Activated CD4-positive, alpha-beta T cell treated with anti-CD3 and anti-CD28 coated beads for 1 hour (primary cell): ENCODE results near the gene NCOA3.
A peak's percentile ranks its signal among the peaks of the same experiment; 100 is the strongest.
"Not testable (repeated sequence)": the region's sequence is repeated elsewhere in the genome, so short reads cannot be mapped to it uniquely, and the experiment has no call there.

Experiments used
- DNase-seq: peaks from one replicate; pipeline ENCODE4 v3.0.0-alpha.2; 2020

NCOA3 gene

GRCh38 chr20:47468290-47469050 lies 33.2 kb upstream of the NCOA3 start:
- no peak for DNase-seq

DNA sequence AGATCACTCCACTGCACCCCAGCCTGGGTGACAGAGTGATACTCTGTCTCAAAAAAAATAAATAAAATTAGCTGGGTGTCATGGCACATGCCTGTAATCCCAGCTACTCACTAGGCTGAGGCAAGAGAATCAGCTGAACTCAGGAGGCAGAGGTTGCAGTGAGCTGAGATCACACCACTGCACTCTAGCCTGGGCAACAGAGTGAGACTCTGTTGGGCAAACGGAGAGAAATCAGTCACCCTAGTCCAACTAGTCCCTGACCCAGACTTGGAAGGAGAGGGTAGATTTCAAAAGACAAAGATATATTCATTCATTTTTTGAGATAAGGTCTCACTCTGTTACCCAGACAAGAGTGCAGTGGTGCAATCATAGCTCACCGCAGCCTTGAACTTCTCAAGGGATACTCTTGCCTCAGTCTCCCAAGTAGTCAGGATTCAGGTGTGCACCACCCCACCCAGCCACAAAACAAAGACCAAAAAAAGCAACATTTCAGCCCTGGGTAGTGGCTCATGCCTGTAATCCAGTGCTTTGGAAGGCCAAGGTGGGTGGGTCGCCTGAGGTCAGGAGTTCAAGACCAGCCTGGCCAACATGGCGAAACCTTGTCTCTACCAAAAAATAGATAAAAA lies 26.2 kb upstream of the NCOA3 start:
- DNase-seq = no peak

DNA sequence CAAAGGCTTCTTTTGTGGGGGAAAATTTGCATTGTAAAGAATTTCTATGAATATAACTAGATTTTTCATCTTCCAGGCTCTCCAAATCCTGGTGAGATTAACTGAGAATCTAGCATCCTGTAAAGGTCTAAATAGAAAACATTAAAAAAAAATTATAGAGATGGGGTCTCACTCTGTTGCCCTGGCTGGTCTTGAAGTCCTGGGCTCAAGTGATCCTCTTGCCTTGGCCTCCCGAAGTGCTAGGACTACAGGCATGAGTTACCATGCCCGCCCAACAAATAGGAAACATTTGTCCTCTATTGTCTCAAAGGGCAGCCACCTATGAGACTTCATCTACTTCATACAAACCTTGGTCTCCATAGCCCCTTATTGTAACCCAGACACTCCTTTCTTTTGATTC lies 25.2 kb upstream of the NCOA3 start:
- no peak for DNase-seq

GRCh38 chr20:47479093-47479492 lies 22.6 kb upstream of the NCOA3 start:
- DNase-seq = no peak

DNA sequence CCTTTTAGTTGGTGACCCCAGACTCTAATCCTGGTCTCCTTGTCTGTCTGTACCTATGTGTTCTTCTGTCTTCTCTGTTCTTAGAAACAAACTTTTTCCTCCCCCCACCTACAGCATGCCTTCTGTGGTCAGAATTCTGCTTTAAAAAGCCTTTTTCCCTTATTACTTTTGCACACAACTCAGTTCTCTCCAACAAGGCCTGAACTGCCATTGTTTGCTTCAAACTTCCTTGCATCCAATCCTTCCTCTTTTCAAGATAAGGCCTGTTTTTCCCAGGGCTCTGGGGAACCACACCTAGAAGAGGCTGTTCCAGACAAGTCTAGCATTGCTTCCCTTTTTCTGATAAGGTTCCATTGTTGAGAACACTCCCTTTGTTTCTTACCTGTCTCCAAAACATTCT lies 22.2 kb upstream of the NCOA3 start:
- no peak for DNase-seq

GRCh38 chr20:47480239-47480638 lies 21.4 kb upstream of the NCOA3 start:
- DNase-seq = no peak

DNA sequence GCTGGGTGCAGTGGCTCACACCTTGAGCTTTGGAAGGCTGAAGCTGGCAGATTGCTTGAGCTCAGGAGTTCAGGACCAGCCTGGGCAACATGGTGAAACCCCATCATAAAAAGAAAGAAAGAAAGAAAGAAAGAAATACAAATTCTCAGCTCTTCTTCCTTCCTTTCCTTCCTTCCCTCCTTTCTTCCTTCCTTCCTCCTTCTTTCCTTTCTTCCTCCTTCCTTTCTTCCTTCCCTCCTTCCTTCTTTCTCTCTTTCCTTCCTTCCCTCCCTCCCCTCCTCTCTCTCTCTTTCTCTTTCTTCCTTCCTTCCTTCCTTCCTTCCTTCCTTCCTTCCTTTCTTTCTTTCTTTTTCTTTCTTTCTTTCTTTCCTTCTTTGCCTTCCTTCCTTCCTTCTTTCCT lies 21.0 kb upstream of the NCOA3 start:
- no peak for DNase-seq

DNA sequence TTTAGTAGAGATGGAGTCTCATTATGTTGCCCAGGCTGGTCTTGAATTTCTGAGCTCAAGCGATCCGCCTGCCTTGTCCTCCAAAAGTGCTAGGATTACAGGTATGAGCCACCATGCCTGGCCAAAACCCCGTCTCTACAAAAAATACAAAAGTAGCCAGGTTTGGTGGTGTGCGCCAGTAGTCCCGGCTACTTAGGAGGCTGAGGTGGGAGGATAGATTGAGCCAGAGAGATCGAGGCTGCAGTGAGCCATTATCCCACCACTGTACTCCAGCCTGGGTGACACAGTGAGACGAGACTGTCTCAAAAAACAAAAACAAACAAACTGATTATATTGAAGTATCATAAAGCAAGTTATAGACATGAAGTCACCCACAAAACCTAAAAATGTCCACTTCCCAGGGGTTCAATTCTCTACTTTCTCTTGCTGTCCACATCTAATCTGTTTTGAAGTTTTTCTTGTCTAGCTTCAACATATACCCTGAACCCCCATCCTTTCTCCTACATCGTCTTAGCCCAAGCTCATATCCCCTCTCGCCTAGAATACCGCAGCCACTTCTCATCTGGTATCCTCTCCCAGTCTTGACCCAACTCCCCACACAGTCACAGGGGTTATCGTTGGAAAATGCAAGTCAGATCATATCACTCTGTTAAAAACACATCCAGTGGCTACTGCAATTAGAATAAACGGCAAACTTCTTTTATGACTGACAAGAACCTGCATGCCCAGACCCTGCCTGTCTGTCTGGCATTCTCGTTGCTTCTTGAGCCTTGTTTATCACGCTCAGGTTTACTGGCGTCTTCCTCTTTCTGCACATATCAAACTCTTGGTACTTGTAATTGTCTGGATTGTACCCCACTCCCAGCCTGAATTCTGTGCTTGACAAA lies 20.1 kb upstream of the NCOA3 start:
- DNase-seq = no peak

DNA sequence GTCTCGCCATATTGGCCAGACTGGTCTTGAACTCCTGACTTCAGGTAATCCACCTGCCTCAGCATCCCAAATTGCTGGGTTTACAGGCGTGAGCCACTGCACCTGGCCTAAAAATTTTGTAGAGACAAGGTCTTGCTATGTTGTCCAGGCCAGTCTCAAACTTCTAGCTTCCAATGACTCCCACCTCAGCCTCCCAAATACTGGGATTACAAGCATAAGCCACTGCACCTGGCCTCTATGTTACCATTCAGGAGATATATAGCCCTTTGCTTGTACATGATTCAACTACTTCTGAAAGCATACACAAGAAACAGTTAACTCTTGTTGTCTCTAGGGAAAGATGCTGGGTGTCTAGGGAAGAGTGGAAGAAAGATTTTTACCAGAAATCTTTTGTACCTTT lies 19.0 kb upstream of the NCOA3 start:
- DNase-seq = no peak

DNA sequence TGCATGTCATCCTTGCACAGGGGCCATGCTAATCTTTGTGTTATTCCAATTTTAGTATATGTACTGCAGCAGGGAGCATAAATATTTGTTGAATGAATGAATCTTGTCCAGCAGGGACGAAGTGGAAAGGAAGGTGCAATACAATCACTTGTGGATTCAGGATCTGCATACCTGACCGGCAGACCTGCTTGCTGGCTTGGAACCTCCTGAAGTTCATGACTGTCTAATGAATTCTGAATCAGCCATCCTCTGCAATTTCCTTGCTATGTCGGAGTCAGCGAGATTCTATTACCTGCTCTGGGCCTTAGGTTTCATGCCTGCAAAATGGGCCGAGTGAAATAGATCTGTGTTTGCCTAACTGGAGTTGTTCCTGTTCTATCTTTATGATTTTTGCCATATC lies 17.4 kb upstream of the NCOA3 start:
- no peak for DNase-seq

GRCh38 chr20:47487175-47487917 lies 14.3 kb upstream of the NCOA3 start:
- peak; percentile 38 for DNase-seq

- DNase-seq = peak; percentile 20
These were observed 12.2 kb upstream of the NCOA3 start for GRCh38 chr20:47489448-47489872.

DNA sequence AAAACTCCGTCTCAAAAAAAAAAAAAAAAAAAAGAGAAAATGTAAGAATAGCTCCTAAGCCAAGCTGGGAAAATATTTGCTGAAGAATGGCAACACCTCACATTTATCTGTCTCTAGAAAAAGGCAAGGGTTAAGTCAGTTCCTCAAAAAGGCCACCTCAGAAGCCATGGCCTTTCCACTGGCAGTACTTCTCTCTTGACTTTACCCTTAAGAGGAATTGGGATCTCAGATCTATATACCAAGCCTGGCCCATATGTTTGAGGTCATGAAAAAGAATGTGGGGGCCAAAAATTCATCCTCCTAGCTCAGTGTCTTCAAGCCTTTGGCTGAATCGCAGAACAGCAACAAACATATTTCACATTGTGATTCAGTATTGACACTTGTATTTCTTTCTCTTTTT lies 10.9 kb upstream of the NCOA3 start:
- no peak for DNase-seq

DNA sequence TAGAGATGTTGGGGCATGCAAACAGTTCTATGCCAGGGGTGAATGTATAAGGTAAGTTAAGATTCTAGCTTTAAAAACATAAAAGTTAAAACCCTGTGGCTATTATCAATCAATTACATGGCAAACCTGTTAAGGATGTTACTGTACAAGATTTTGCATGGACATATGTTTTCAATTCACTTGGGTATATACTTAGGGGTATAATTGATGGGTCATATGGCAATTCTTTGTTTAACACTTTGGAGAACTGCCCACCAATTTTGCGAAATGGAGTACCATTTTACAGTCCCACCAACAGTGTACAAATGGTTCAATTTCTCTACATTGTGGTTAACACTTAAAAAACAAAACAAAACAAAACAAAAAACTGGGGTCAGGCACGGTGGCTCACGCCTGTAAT lies 9.4 kb upstream of the NCOA3 start:
- DNase-seq = no peak

DNA sequence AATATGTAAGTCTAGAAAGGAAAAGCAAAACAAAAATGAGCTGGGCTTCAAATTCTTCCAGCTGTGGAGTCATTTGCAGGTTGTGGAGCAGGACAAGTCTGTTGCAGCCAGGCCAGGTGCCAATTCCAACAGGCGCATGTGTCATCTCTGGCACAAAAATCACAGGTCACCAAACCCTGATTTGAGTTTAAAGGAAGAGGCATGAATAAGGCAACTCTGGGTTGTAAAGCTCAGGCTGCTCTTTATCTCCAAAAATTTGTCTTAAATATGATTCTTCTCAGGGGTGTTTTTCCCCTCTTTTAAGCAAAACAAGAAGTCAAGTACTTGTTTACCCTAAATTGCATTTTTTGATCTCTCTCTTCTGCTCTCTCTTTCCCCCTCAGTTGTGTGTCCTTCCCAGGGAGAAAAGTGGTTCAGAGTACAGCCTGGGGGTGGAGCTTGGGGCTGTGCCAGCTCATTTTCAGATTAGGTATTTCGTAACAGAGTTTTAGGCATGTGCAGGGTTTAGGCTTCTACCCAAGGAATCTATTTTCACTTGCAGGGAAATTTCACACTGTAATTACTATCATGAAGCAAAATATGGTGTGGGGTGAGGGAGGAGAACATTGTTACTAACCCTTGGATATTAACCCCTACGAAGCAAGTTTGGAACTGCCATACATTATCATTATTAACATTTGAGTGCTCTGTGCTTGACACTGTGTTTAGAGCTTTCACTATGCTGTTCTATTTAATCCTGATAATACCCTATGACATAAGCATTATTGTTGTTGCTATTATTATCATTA lies 8.3 kb upstream of the NCOA3 start:
- no peak for DNase-seq

DNA sequence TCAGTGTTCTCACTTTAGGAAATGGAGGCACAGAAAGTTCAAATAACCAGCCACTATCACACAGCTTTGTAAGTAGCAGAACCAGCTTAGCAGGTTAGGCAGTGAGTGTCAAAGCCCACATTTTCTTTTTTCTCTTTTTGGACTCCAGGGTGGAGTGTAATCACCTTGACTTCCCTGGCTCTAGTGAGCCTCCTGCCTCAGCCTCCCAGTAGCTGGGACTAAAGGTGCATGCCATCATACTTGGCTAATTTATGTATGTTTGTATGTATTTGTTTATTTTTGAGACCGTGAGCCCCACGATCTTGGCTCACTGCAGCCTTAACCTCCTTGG lies 7.8 kb upstream of the NCOA3 start:
- no peak for DNase-seq

DNA sequence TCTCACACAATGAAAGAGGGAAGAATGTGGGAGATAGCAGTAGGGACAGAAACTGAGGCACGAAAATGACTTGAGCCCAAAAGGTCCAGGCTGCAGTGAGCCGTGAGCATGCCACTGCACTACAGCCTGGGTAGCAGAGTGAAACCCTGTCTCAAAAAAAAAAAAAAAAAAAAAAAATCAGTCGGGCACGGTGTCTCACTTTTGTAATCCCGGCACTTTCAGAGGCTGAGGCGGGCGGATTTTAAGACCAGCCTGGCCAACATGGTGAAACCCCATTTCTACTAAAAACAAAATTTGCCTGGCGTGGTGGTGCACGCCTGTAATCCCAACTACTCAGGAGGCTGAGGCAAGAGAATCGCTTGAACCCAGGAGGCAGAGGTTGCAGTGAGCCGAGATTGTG lies 7.1 kb upstream of the NCOA3 start:
- not testable (repeated sequence) for DNase-seq

DNA sequence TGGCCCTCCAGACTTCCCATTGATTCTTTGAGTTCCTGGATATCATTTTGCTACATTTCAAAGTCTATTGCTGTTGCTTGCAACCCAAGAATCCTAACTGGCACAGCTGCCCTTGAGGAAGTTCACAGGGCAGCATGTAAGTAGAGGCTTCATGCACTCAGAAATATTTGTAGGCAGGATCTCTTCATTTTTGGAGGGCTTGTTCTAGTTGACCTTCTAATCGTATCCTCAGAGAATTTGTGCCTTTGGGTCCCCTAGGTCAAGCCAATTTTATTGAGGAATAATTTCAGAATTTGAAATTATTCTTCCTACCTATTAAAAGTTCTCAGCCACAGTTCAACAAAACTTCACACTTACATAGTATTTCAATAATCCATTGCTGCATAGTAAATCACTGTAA lies 5.6 kb upstream of the NCOA3 start:
- no peak for DNase-seq

DNA sequence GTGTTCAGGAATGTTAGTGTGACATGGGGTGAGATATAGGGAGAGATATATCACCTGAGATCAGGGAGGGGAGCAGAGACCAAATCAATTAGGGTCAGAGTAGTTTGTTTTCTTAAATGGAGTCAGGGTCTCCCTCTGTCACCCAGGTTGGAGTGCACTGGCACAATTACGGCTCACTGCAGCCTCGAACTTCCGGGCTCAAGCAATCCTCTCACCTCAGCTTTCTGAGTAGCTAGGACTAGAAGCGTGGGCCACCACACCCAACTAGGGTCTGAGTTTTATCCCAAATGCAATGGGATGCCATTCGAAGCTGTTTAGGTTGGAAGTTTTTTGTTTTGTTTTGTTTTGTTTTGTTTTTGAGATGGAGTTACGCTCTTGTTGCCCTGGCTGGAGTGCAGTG lies 3.1 kb upstream of the NCOA3 start:
- no peak for DNase-seq

GRCh38 chr20:47499053-47499452 lies 2.6 kb upstream of the NCOA3 start:
- no peak for DNase-seq

DNA sequence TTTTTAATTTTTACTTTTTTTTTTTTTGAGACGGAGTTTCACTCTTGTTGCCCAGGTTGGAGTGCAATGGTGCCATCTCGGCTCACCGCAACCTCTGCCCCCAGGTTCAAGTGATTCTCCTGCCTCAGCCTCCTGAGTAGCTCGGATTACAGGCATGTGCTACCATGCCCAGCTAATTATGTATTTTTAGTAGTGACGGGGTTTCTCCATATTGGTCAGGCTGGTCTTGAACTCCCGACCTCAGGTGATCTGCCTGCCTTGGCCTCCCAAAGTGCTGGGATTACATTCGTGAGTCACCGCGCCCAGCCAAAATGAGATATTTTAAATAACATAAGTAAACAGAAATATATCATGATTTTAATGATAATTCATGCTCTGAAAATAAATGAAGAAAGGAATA lies 1.6 kb upstream of the NCOA3 start:
- not testable (repeated sequence) for DNase-seq

DNA sequence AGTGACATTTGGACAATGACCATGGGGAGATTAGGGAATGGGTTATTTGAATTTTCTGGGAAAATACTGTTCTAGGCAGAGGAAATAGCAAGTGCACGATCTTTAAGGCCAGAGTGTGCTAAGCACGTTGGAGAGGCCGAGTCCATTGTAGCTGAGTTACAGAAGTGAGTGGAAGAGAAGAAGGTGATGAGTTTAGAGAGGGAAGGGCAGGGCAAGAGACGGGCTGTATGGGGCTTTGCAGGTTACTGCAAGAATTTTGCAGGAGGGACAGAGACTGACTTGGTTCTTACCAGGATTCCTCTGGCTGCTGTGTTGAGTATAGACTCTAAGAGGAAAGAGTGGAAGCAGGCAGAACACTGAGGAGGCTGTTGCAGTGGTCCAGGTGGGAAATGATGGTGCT lies 1.1 kb upstream of the NCOA3 start:
- no peak for DNase-seq

GRCh38 chr20:47501116-47501481 lies 588 bp upstream of the NCOA3 start:
- no peak for DNase-seq
